Astrocyte (in vitro differentiated cells and primary cell): Measurements from ENCODE around the gene SYTL2. TPM values are rescaled to one million over a fixed set of nuclear protein-coding genes. Genes with fewer than 3 reads are reported as not detected.

Experiments used
- DNase-seq: peaks from one replicate; pipeline ENCODE4 v3.0.0-alpha.2; 2010; ENCODE audit warnings: low read depth
- FAIRE-seq: peaks from 2 replicates; lab custom pipeline; 2011; peaks lifted over from hg19 to GRCh38; lab: Jason Lieb, UNC
- H2AFZ ChIP-seq: 2 replicates; pipeline ENCODE4 v1.6.0; 2012; ENCODE audit warnings: low read depth, low read length, inconsistent platforms
- H3K27ac ChIP-seq: 2 replicates; pipeline ENCODE4 v1.5.1; 2011; ENCODE audit warnings: low read depth, low read length, inconsistent platforms
- H3K27me3 ChIP-seq: 2 replicates; pipeline ENCODE4 v1.6.0; 2011; ENCODE audit warnings: low read length, inconsistent platforms; ENCODE audit not compliant: insufficient read depth
- H3K36me3 ChIP-seq: 2 replicates; pipeline ENCODE4 v1.5.1; 2011; ENCODE audit warnings: low read length, inconsistent platforms; ENCODE audit not compliant: insufficient read depth
- H3K4me1 ChIP-seq: 2 replicates; pipeline ENCODE4 v1.5.1; 2011; ENCODE audit warnings: low read length, inconsistent platforms; ENCODE audit not compliant: insufficient read depth
- H3K4me2 ChIP-seq: 2 replicates; pipeline ENCODE4 v1.6.0; 2012; ENCODE audit warnings: low read length, inconsistent platforms
- H3K4me3 ChIP-seq: 2 replicates; pipeline ENCODE4 v1.5.1; 2011; ENCODE audit warnings: low read depth, mild to moderate bottlenecking, low read length, inconsistent platforms; ENCODE audit not compliant: insufficient read depth
- H3K79me2 ChIP-seq: 2 replicates; pipeline ENCODE4 v1.6.0; 2012; ENCODE audit warnings: mild to moderate bottlenecking, low read length, inconsistent platforms; ENCODE audit not compliant: insufficient read depth
- H3K9ac ChIP-seq: 2 replicates; pipeline ENCODE4 v1.6.0; 2012; ENCODE audit warnings: mild to moderate bottlenecking, low read length, inconsistent platforms
- H3K9me3 ChIP-seq: 2 replicates; pipeline ENCODE4 v1.5.1; 2012; ENCODE audit warnings: low read depth, mild to moderate bottlenecking, low read length, inconsistent platforms; ENCODE audit not compliant: insufficient read depth
- H4K20me1 ChIP-seq: 2 replicates; pipeline ENCODE4 v1.6.0; 2012; ENCODE audit warnings: low read length, inconsistent platforms; ENCODE audit not compliant: insufficient read depth
- H3K27ac Mint-ChIP-seq: one replicate; pipeline ENCODE4 v1.8.0; 2021; ENCODE audit warnings: mild to moderate bottlenecking, mixed read lengths; ENCODE audit not compliant: unreplicated experiment
- H3K27me3 Mint-ChIP-seq: one replicate; pipeline ENCODE4 v1.8.0; 2021; ENCODE audit warnings: low read depth, mixed read lengths; ENCODE audit not compliant: unreplicated experiment
- H3K36me3 Mint-ChIP-seq: one replicate; pipeline ENCODE4 v1.8.0; 2021; ENCODE audit warnings: low read depth, mixed read lengths; ENCODE audit not compliant: unreplicated experiment
- H3K4me1 Mint-ChIP-seq: one replicate; pipeline ENCODE4 v1.8.0; 2021; ENCODE audit warnings: low read depth, mixed read lengths; ENCODE audit not compliant: unreplicated experiment
- H3K4me3 Mint-ChIP-seq: one replicate; pipeline ENCODE4 v1.8.0; 2021; ENCODE audit warnings: mild to moderate bottlenecking, moderate library complexity, mixed read lengths; ENCODE audit not compliant: unreplicated experiment
- H3K9me3 Mint-ChIP-seq: one replicate; pipeline ENCODE4 v1.8.0; 2021; ENCODE audit warnings: mild to moderate bottlenecking, mixed read lengths; ENCODE audit not compliant: unreplicated experiment
- CTCF ChIP-seq: IDR thresholded peaks from 2 replicates; pipeline ENCODE4 v1.5.1; 2011; ENCODE audit warnings: low read depth, mild to moderate bottlenecking, inconsistent platforms, low read length, moderate library complexity; ENCODE audit not compliant: insufficient read depth
- EZH2 ChIP-seq: IDR thresholded peaks from 2 replicates; pipeline ENCODE4 v1.6.1; 2012; ENCODE audit warnings: mild to moderate bottlenecking, low read length, inconsistent platforms; ENCODE audit not compliant: insufficient read depth
- total RNA-seq: library from RNA; stranded (reverse); gene quantifications from 2 replicates; pipeline ENCODE4 v1.2.1, GENCODE V29; 2021

SYTL2 gene
- total RNA-seq, 1 donor from 2014 or later, result 36.9 TPM

GRCh38 chr11:85806876-85807275 lies 4.1 kb downstream of the SYTL2 start:
- H3K27ac ChIP-seq, result no peak overlapping the region
- Mint-ChIP-seq H3K36me3 (no peaks in the 10 kb centered on the region), H3K4me3 (no peak overlapping the region), H3K27ac (no peak overlapping the region), H3K9me3 (no peaks in the 10 kb centered on the region), H3K4me1 (peaks cover 22% of the 10 kb centered on the region), H3K27me3 (peaks cover 4% of the 10 kb centered on the region)
- peaks cover 3% of the 10 kb centered on the region for H3K27me3 ChIP-seq
- H3K36me3 ChIP-seq, result no peaks in the 10 kb centered on the region
- DNase-seq, result no peak
- peaks cover 13% of the 10 kb centered on the region for H3K4me1 ChIP-seq
- no peak overlapping the region for H3K4me3 ChIP-seq
- H2AFZ ChIP-seq, result no peak overlapping the region
- no peak overlapping the region for H3K4me2 ChIP-seq
- H3K9me3 ChIP-seq, result no peaks in the 10 kb centered on the region
- TF ChIP-seq EZH2, result no peak
- TF ChIP-seq CTCF, result no peak
- no peak overlapping the region for H3K9ac ChIP-seq
- no peaks in the 10 kb centered on the region for H4K20me1 ChIP-seq
- FAIRE-seq, result no peak
- no peaks in the 10 kb centered on the region for H3K79me2 ChIP-seq

- Histone ChIP-seq H3K9ac (no peak overlapping the region), H3K4me2 (no peak overlapping the region), H3K79me2 (no peaks in the 10 kb centered on the region), H3K9me3 (no peaks in the 10 kb centered on the region), H3K4me1 (peaks cover 9% of the 10 kb centered on the region), H3K4me3 (no peak overlapping the region), H3K27me3 (peaks cover 3% of the 10 kb centered on the region), H3K27ac (no peak overlapping the region), H4K20me1 (no peaks in the 10 kb centered on the region), H3K36me3 (no peaks in the 10 kb centered on the region), H2AFZ (no peak overlapping the region)
- no peak overlapping the region for H3K4me3 Mint-ChIP-seq
- no peak overlapping the region for H3K27ac Mint-ChIP-seq
- H3K27me3 Mint-ChIP-seq, result no peaks in the 10 kb centered on the region
- TF ChIP-seq CTCF, result no peak
- no peak for TF ChIP-seq EZH2
- FAIRE-seq, result no peak
- H3K4me1 Mint-ChIP-seq, result peaks cover 22% of the 10 kb centered on the region
- DNase-seq, result no peak
- H3K36me3 Mint-ChIP-seq, result no peaks in the 10 kb centered on the region
- H3K9me3 Mint-ChIP-seq, result no peaks in the 10 kb centered on the region
Observed at GRCh38 chr11:85806016-85806415, 4.9 kb downstream of the SYTL2 start.

- Histone ChIP-seq H3K4me3 (no peak overlapping the region), H3K36me3 (no peaks in the 10 kb centered on the region), H4K20me1 (no peaks in the 10 kb centered on the region), H3K9ac (no peak overlapping the region), H2AFZ (no peak overlapping the region), H3K27ac (no peak overlapping the region), H3K79me2 (no peaks in the 10 kb centered on the region), H3K27me3 (peaks cover 3% of the 10 kb centered on the region), H3K4me1 (peaks cover 5% of the 10 kb centered on the region), H3K9me3 (no peaks in the 10 kb centered on the region), H3K4me2 (no peak overlapping the region)
- H3K27me3 Mint-ChIP-seq, result no peaks in the 10 kb centered on the region
- H3K9me3 Mint-ChIP-seq, result no peaks in the 10 kb centered on the region
- TF ChIP-seq CTCF (no peak), EZH2 (no peak)
- peaks cover 3% of the 10 kb centered on the region for H3K36me3 Mint-ChIP-seq
- H3K4me1 Mint-ChIP-seq, result peaks cover 20% of the 10 kb centered on the region
- DNase-seq (no peak), FAIRE-seq (no peak)
- H3K27ac Mint-ChIP-seq, result no peak overlapping the region
- no peak overlapping the region for H3K4me3 Mint-ChIP-seq
Observed at GRCh38 chr11:85805387-85805786, 5.6 kb downstream of the SYTL2 start.
